Spleen (tissue), 7 donors: ENCODE measurements around the gene DDX24.

Experiments
- CTCF ChIP-seq, 11 experiments: fragments of 200-600 bp in 7 of 11; fragments of 450-650 bp in 4 of 11; sonication (generic) in 4 of 11; IDR thresholded peaks in 8 of 11; conservative IDR thresholded peaks in 3 of 11; 1 replicate in 7 of 11; 2 replicates in 4 of 11; pipeline versions ENCODE4 v1.4.0 to v1.8.0; 2016 to 2021; ENCODE audit warnings: antibody characterized with exemption in 11 of 11, inconsistent platforms in 4 of 11, mild to moderate bottlenecking in 1 of 11
- POLR2A ChIP-seq, 3 donors: fragments of 450-650 bp; IDR thresholded peaks; one replicate each; pipeline ENCODE4 v1.5.1; 2017; ENCODE audit warnings: antibody characterized with exemption in 3 of 3, mild to moderate bottlenecking in 1 of 3
- donor health status: DM: no; HTN: no; CAD: no; lungs with moderate emphysema.
- donor health status: DM: no; HTN: no; CAD: no.
- donor health status: DM: no; HTN: no; CAD: no.

GRCh38 chr14:94117856-94118255 is 36.9 kb upstream of the DDX24 start:
- TF ChIP-seq POLR2A (IDR thresholded peaks at IDR 0.05): no peak
- TF ChIP-seq CTCF (IDR thresholded peaks at IDR 0.05 in 8 of 11, conservative IDR thresholded peaks at IDR 0.05 in 3 of 11): no peak
